ENCODE data around the gene ADSL.

ADSL gene

GRCh38 chr22:40329466-40329865 is 16.8 kb upstream of the ADSL start:
- TF ChIP-seq CTCF (IDR thresholded peaks at IDR 0.05), result no peak

- no peak for TF ChIP-seq CTCF (IDR thresholded peaks at IDR 0.05)
Measured at GRCh38 chr22:40330086-40330485, 16.2 kb upstream of the ADSL start.

GRCh38 chr22:40330615-40331014 is 15.7 kb upstream of the ADSL start:
- TF ChIP-seq CTCF (IDR thresholded peaks at IDR 0.05), result no peak

- TF ChIP-seq CTCF (IDR thresholded peaks at IDR 0.05), result no peak
Measured at GRCh38 chr22:40331706-40332105, 14.6 kb upstream of the ADSL start.

GRCh38 chr22:40332319-40332781 is 13.9 kb upstream of the ADSL start:
- no peak for TF ChIP-seq CTCF (IDR thresholded peaks at IDR 0.05)

- no peak for TF ChIP-seq CTCF (IDR thresholded peaks at IDR 0.05)
Measured at GRCh38 chr22:40334060-40334459, 12.2 kb upstream of the ADSL start.

- no peak for TF ChIP-seq CTCF (IDR thresholded peaks at IDR 0.05)
Measured at GRCh38 chr22:40334899-40335298, 11.4 kb upstream of the ADSL start.

DNA sequence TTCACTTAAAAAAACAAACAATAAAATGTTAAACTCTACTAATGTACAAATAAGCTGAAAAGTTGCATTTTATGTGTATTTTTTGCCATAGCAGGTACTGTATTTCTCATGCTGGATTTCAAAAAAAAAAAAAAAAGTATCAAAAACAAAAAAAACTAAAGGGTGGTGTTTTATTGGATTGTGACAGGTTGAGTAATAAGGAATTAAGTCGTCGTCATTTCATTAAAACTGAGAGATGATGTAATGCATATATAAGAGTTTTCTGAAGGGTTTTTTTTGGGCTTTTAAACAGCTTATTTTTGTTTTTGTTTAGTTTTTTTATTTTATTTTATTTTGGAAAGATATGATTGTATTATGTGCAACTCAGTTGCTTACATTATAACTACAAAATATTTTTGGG is 10.9 kb upstream of the ADSL start:
- no peak for TF ChIP-seq CTCF (IDR thresholded peaks at IDR 0.05)
